Gastrocnemius medialis (tissue), 4 donors: ENCODE results near the gene NACAD.

Experiments
- POLR2A ChIP-seq, 2 donors: fragments of 450-650 bp; IDR thresholded peaks; one replicate each; pipeline ENCODE4 v1.6.1; 2017; ENCODE audit warnings: antibody characterized with exemption in 2 of 2, mild to moderate bottlenecking in 2 of 2, moderate library complexity in 2 of 2
- TF ChIP-seq, protein P1 (sequence below), 5 experiments: fragments of 450-650 bp in 3 of 5; fragments of 200-600 bp in 2 of 5; sonication (generic) in 2 of 5; IDR thresholded peaks in 4 of 5; conservative IDR thresholded peaks in 1 of 5; 1 replicate in 4 of 5; 2 replicates in 1 of 5; pipeline ENCODE4 v1.5.1; 2016 to 2019; ENCODE audit warnings: antibody characterized with exemption in 5 of 5, mild to moderate bottlenecking in 3 of 5, moderate library complexity in 3 of 5

DNA sequence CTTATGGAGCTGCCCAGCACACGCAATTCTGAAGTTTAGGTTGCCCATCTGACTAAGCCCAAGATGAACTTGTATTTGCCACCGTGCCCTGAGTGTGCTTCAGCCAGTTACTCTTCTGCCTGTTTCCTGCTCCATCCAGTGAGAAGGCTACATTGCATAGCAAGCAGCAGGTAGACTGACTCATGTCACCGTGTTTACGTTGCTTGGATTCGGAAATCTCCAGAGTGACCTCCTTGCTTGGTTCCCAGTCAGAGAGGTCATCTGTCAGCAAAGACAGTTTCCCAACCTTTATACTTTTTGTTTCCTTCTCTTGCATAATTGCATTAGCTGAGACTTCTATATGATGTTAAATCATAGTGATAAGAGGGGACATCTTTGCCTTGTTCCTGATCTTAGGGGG is 30.9 kb downstream of the NACAD start:
- TF ChIP-seq, protein P1, sequence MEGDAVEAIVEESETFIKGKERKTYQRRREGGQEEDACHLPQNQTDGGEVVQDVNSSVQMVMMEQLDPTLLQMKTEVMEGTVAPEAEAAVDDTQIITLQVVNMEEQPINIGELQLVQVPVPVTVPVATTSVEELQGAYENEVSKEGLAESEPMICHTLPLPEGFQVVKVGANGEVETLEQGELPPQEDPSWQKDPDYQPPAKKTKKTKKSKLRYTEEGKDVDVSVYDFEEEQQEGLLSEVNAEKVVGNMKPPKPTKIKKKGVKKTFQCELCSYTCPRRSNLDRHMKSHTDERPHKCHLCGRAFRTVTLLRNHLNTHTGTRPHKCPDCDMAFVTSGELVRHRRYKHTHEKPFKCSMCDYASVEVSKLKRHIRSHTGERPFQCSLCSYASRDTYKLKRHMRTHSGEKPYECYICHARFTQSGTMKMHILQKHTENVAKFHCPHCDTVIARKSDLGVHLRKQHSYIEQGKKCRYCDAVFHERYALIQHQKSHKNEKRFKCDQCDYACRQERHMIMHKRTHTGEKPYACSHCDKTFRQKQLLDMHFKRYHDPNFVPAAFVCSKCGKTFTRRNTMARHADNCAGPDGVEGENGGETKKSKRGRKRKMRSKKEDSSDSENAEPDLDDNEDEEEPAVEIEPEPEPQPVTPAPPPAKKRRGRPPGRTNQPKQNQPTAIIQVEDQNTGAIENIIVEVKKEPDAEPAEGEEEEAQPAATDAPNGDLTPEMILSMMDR (IDR thresholded peaks at IDR 0.05 in 4 of 5, conservative IDR thresholded peaks at IDR 0.05 in 1 of 5), result no peak
- TF ChIP-seq POLR2A (IDR thresholded peaks at IDR 0.05), result no peak
